HEK293 (cell line): ENCODE results near the gene LAPTM4A.

Source experiments
- EGR2 ChIP-seq: fragments of 450-650 bp; formaldehyde crosslinking; IDR thresholded peaks from 2 replicates; pipeline ENCODE4 v1.5.1; 2016; ENCODE audit warnings: low read depth, missing biosample characterization, missing genetic modification characterization
- MYNN ChIP-seq: fragments of 450-650 bp; formaldehyde crosslinking; IDR thresholded peaks from 2 replicates; pipeline ENCODE4 v1.5.1; 2016; ENCODE audit warnings: missing biosample characterization, missing genetic modification characterization, borderline replicate concordance
- ZEB2 ChIP-seq: fragments of 450-650 bp; formaldehyde crosslinking; IDR thresholded peaks from 2 replicates; pipeline ENCODE4 v1.5.1; 2016; ENCODE audit warnings: missing biosample characterization, missing genetic modification characterization
- ZNF114 ChIP-seq: fragments of 450-650 bp; formaldehyde crosslinking; IDR thresholded peaks from 2 replicates; pipeline ENCODE4 v1.5.0; 2017; ENCODE audit warnings: missing biosample characterization, missing genetic modification characterization
- ZNF19 ChIP-seq: fragments of 450-650 bp; formaldehyde crosslinking; IDR thresholded peaks from 2 replicates; pipeline ENCODE4; 2016; ENCODE audit warnings: missing biosample characterization, missing genetic modification characterization, low read depth
- ZNF302 ChIP-seq: fragments of 450-650 bp; formaldehyde crosslinking; IDR thresholded peaks from 2 replicates; pipeline ENCODE4 v1.5.1; 2016; ENCODE audit warnings: missing biosample characterization, missing genetic modification characterization, low read depth
- ZNF555 ChIP-seq: fragments of 450-650 bp; formaldehyde crosslinking; conservative IDR thresholded peaks from 2 replicates; pipeline ENCODE4 v1.5.1; 2017; ENCODE audit warnings: missing biosample characterization, mild to moderate bottlenecking, missing genetic modification characterization, inconsistent platforms
- ZNF664 ChIP-seq: fragments of 450-650 bp; formaldehyde crosslinking; IDR thresholded peaks from 2 replicates; pipeline ENCODE4 v1.5.1; 2016; ENCODE audit warnings: missing biosample characterization, missing genetic modification characterization
- TF ChIP-seq, protein P1 (sequence below): fragments of 450-650 bp; formaldehyde crosslinking; IDR thresholded peaks from 2 replicates; pipeline ENCODE4 v1.5.1; 2016; ENCODE audit warnings: missing biosample characterization, missing genetic modification characterization
- TF ChIP-seq, protein P2 (sequence below): fragments of 450-650 bp; IDR thresholded peaks from 2 replicates; pipeline ENCODE4 v1.5.1; 2018; ENCODE audit warnings: missing biosample characterization, mild to moderate bottlenecking, missing genetic modification characterization
- TF ChIP-seq, protein P3 (sequence below): fragments of 450-650 bp; formaldehyde crosslinking; IDR thresholded peaks from 2 replicates; pipeline ENCODE4 v1.5.1; 2016; ENCODE audit warnings: missing biosample characterization, missing genetic modification characterization

DNA sequence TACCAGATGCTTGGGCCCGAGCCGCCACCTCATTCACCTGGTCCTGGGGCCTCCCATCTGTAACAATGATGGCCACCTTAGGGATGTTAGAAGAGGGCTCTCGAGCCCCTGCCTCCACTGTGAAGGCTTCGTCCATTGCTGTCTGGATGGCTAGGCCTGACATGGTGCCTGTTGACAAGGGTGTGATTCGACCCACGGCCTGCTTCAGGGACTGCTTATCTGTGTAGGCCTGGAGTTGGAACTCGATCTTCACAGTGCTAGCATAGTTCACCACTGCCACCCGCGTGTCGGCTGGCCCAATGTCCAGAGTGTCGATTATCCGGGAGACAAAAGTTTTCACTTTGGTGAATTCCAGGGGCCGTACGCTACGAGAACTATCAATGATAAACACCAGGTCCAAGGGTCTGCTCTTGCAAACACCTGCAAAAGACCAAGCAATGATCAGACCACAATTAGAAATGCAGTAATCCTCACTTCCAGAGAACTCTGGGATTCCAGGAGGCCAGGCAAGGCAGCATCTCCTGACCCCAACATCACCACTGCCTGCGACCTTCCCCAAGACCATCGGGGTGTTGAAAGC lies 45.4 kb downstream of the LAPTM4A start:
- TF ChIP-seq, protein P1, sequence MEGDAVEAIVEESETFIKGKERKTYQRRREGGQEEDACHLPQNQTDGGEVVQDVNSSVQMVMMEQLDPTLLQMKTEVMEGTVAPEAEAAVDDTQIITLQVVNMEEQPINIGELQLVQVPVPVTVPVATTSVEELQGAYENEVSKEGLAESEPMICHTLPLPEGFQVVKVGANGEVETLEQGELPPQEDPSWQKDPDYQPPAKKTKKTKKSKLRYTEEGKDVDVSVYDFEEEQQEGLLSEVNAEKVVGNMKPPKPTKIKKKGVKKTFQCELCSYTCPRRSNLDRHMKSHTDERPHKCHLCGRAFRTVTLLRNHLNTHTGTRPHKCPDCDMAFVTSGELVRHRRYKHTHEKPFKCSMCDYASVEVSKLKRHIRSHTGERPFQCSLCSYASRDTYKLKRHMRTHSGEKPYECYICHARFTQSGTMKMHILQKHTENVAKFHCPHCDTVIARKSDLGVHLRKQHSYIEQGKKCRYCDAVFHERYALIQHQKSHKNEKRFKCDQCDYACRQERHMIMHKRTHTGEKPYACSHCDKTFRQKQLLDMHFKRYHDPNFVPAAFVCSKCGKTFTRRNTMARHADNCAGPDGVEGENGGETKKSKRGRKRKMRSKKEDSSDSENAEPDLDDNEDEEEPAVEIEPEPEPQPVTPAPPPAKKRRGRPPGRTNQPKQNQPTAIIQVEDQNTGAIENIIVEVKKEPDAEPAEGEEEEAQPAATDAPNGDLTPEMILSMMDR, result no peak
- no peak for TF ChIP-seq ZNF664 (tag by site-specific recombination)
- TF ChIP-seq ZNF302 (tag by site-specific recombination), result no peak
- TF ChIP-seq EGR2, result no peak
- TF ChIP-seq ZNF555, result no peak
- TF ChIP-seq MYNN (tag by site-specific recombination), result no peak
- TF ChIP-seq, protein P2, sequence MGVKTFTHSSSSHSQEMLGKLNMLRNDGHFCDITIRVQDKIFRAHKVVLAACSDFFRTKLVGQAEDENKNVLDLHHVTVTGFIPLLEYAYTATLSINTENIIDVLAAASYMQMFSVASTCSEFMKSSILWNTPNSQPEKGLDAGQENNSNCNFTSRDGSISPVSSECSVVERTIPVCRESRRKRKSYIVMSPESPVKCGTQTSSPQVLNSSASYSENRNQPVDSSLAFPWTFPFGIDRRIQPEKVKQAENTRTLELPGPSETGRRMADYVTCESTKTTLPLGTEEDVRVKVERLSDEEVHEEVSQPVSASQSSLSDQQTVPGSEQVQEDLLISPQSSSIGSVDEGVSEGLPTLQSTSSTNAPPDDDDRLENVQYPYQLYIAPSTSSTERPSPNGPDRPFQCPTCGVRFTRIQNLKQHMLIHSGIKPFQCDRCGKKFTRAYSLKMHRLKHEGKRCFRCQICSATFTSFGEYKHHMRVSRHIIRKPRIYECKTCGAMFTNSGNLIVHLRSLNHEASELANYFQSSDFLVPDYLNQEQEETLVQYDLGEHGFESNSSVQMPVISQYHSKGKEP (tag by site-specific recombination), result no peak
- TF ChIP-seq ZNF19 (tag by site-specific recombination), result no peak
- TF ChIP-seq ZEB2, result no peak
- TF ChIP-seq, protein P3, sequence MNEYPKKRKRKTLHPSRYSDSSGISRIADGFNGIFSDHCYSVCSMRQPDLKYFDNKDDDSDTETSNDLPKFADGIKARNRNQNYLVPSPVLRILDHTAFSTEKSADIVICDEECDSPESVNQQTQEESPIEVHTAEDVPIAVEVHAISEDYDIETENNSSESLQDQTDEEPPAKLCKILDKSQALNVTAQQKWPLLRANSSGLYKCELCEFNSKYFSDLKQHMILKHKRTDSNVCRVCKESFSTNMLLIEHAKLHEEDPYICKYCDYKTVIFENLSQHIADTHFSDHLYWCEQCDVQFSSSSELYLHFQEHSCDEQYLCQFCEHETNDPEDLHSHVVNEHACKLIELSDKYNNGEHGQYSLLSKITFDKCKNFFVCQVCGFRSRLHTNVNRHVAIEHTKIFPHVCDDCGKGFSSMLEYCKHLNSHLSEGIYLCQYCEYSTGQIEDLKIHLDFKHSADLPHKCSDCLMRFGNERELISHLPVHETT (tag by site-specific recombination), result no peak
- no peak for TF ChIP-seq ZNF114 (tag by site-specific recombination)
